Type B pancreatic cell (in vitro differentiated cells): ENCODE results near the gene CPN2. TPM values are rescaled to one million over a fixed set of nuclear protein-coding genes. Genes with fewer than 3 reads are reported as not detected.

ENCODE experiments used
- DNase-seq: peaks from one replicate; pipeline ENCODE4 v3.0.0; 2021; ENCODE audit warnings: mixed read lengths; ENCODE audit not compliant: unreplicated experiment; ENCODE audit errors: extremely low spot score
- H3K27ac Mint-ChIP-seq: 2 replicates; pipeline ENCODE4 v1.8.0; 2021; ENCODE audit warnings: mild to moderate bottlenecking, mixed read lengths
- H3K27me3 Mint-ChIP-seq: 2 replicates; pipeline ENCODE4 v1.8.0; 2021; ENCODE audit warnings: mixed read lengths
- H3K36me3 Mint-ChIP-seq: 2 replicates; pipeline ENCODE4 v1.8.0; 2021; ENCODE audit warnings: mixed read lengths
- H3K4me1 Mint-ChIP-seq: one replicate; pipeline ENCODE4 v1.8.0; 2021; ENCODE audit warnings: mixed read lengths; ENCODE audit not compliant: unreplicated experiment
- H3K4me3 Mint-ChIP-seq: 2 replicates; pipeline ENCODE4 v1.8.0; 2021; ENCODE audit warnings: mild to moderate bottlenecking, mixed read lengths
- H3K9me3 Mint-ChIP-seq: 2 replicates; pipeline ENCODE4 v1.8.0; 2021; ENCODE audit warnings: mixed read lengths
- CTCF ChIP-seq: fragments of 200-600 bp; sonication (generic); conservative IDR thresholded peaks from 2 replicates; pipeline ENCODE4 v1.5.0; 2021; ENCODE audit warnings: antibody characterized with exemption, mild to moderate bottlenecking
- long read RNA-seq: library from polyadenylated mRNA; unstranded; transcript quantifications from one replicate; pipeline ENCODE4 v2.0.0, GENCODE V29; 2020
- total RNA-seq: library from RNA; stranded (reverse); gene quantifications from 2 replicates; pipeline ENCODE4 v1.2.1, GENCODE V29; 2021; ENCODE audit warnings: low replicate concordance

The CPN2 gene
- total RNA-seq: not detected in 2 replicates
- long read RNA-seq: 0 reads

- DNase-seq: no peak
- H3K27ac Mint-ChIP-seq: no peak within 1 kb of the TSS
- H3K9me3 Mint-ChIP-seq: no peaks in the 10 kb centered on the region
Observed at GRCh38 chr3:194351080-194351672, at the start of gene CPN2. CPN2 (minus strand) TSS chr3:194351328; CDS start chr3:194342702, 8,626 bp downstream.

GRCh38 chr3:194399874-194400411 is 48.8 kb upstream of the CPN2 start:
- Mint-ChIP-seq H3K27ac (no peak overlapping the region), H3K4me3 (no peak overlapping the region), H3K4me1 (peaks cover 27% of the 10 kb centered on the region), H3K36me3 (no peaks in the 10 kb centered on the region), H3K27me3 (peaks cover 10% of the 10 kb centered on the region), H3K9me3 (no peaks in the 10 kb centered on the region)
- no peak for TF ChIP-seq CTCF
- no peak for DNase-seq

More at GRCh38 chr3:194351080-194351672, at the start of gene CPN2:
- peaks cover 5% of the 10 kb centered on the region for H3K27me3 Mint-ChIP-seq
- no peak within 1 kb of the TSS for H3K4me3 Mint-ChIP-seq
- TF ChIP-seq CTCF: no peak
- H3K36me3 Mint-ChIP-seq: no peaks in the 10 kb centered on the region
- peaks cover 3% of the 10 kb centered on the region for H3K4me1 Mint-ChIP-seq

- Mint-ChIP-seq H3K4me1 (peaks cover 23% of the 10 kb centered on the region), H3K27me3 (peaks cover 10% of the 10 kb centered on the region), H3K27ac (no peak within 1 kb of the TSS), H3K4me3 (no peak within 1 kb of the TSS), H3K36me3 (no peaks in the 10 kb centered on the region), H3K9me3 (no peaks in the 10 kb centered on the region)
- TF ChIP-seq CTCF: no peak
- DNase-seq: no peak
Observed at GRCh38 chr3:194399166-194399565, 48.0 kb upstream of the CPN2 start, which contains the start of gene GP5. GP5 (minus strand) TSS chr3:194399266; CDS start chr3:194398282, 984 bp downstream.

- peaks cover 23% of the 10 kb centered on the region for H3K4me1 Mint-ChIP-seq
- H3K27ac Mint-ChIP-seq: no peak overlapping the region
- H3K27me3 Mint-ChIP-seq: peaks cover 10% of the 10 kb centered on the region
- TF ChIP-seq CTCF: no peak
- H3K36me3 Mint-ChIP-seq: no peaks in the 10 kb centered on the region
- DNase-seq: no peak
- no peaks in the 10 kb centered on the region for H3K9me3 Mint-ChIP-seq
- H3K4me3 Mint-ChIP-seq: no peak overlapping the region
Observed at GRCh38 chr3:194397757-194398312, 46.7 kb upstream of the CPN2 start.

GRCh38 chr3:194396859-194397756 is 46.0 kb upstream of the CPN2 start:
- no peak overlapping the region for H3K27ac Mint-ChIP-seq
- no peak for DNase-seq
- peaks cover 20% of the 10 kb centered on the region for H3K4me1 Mint-ChIP-seq
- no peak overlapping the region for H3K4me3 Mint-ChIP-seq
- H3K27me3 Mint-ChIP-seq: peaks cover 10% of the 10 kb centered on the region
- TF ChIP-seq CTCF: no peak
- no peaks in the 10 kb centered on the region for H3K36me3 Mint-ChIP-seq
- no peaks in the 10 kb centered on the region for H3K9me3 Mint-ChIP-seq
